Upper lobe of right lung (tissue), 1 donor: ENCODE results near the gene CCDC47. TPM values are rescaled to one million over a fixed set of nuclear protein-coding genes. Genes with fewer than 3 reads are reported as not detected.

ENCODE experiments used
- ATAC-seq: fragments of 200-7000 bp; cut with Tn5 transposase; one replicate; pipeline ENCODE4 v1.9.1; 2020; ENCODE audit warnings: mild to moderate bottlenecking, moderate library complexity
- DNase-seq: peaks from one replicate; pipeline ENCODE4 v3.0.0-alpha.2; 2020
- H3K27ac ChIP-seq: fragments of 200-600 bp; one replicate; pipeline ENCODE4 v1.8.0; 2022
- H3K27me3 ChIP-seq: fragments of 200-600 bp; one replicate; pipeline ENCODE4 v1.8.0; 2022; ENCODE audit warnings: mild to moderate bottlenecking
- H3K36me3 ChIP-seq: fragments of 200-600 bp; one replicate; pipeline ENCODE4 v1.8.0; 2022
- H3K4me1 ChIP-seq: fragments of 200-600 bp; one replicate; pipeline ENCODE4 v1.8.0; 2022
- H3K4me3 ChIP-seq: fragments of 200-600 bp; one replicate; pipeline ENCODE4 v1.8.0; 2022; ENCODE audit warnings: mild to moderate bottlenecking
- H3K9me3 ChIP-seq: fragments of 200-600 bp; one replicate; pipeline ENCODE4 v1.8.0; 2022
- CTCF ChIP-seq: fragments of 200-600 bp; IDR thresholded peaks from one replicate; pipeline ENCODE4 v1.8.0; 2022; ENCODE audit warnings: antibody characterized with exemption
- intact Hi-C: fragments of 100-400 bp; cut with DNase I; formaldehyde crosslinking; loops from one replicate; pipeline ENCODE4 v1.11.0; 2022
- total RNA-seq: library from RNA; stranded (reverse); fragmentation: NEBNext Ultra II Directional; extraction: Animal tissue kit (Norgen Biotek cat#: 25700); gene quantifications from one replicate; pipeline ENCODE4 v1.2.1, GENCODE V29; 2021
- donor health status: DM: no; HTN: yes; CAD: no; lungs with severe emphysema.

CCDC47 gene
- total RNA-seq, 1 donor from 2014 or later = 91.4 TPM

- Histone ChIP-seq H3K9me3 (no peaks in the 10 kb centered on the region), H3K4me1 (peaks cover 6% of the 10 kb centered on the region), H3K4me3 (no peak overlapping the region), H3K27me3 (no peaks in the 10 kb centered on the region), H3K36me3 (peaks cover 78% of the 10 kb centered on the region), H3K27ac (no peak overlapping the region)
- no peak for DNase-seq
- intact Hi-C loops = no loop called here
- ATAC-seq = no peak
- no peak for TF ChIP-seq CTCF
Observed at GRCh38 chr17:63709110-63709509, 64.3 kb downstream of the CCDC47 start.

- H3K36me3 ChIP-seq = peaks cover 73% of the 10 kb centered on the region
Observed at GRCh38 chr17:63707151-63707550, 66.2 kb downstream of the CCDC47 start.

GRCh38 chr17:63706336-63707082 lies 66.9 kb downstream of the CCDC47 start:
- no peak for TF ChIP-seq CTCF
- Histone ChIP-seq H3K27me3 (no peaks in the 10 kb centered on the region), H3K4me3 (no peak overlapping the region), H3K4me1 (peaks cover 11% of the 10 kb centered on the region), H3K9me3 (no peaks in the 10 kb centered on the region), H3K36me3 (peaks cover 67% of the 10 kb centered on the region), H3K27ac (no peak overlapping the region)
- ATAC-seq (no peak), DNase-seq (peak; percentile 30)
- intact Hi-C loops = no loop called here

More at GRCh38 chr17:63707151-63707550, 66.2 kb downstream of the CCDC47 start:
- Histone ChIP-seq H3K9me3 (no peaks in the 10 kb centered on the region), H3K4me1 (peaks cover 10% of the 10 kb centered on the region), H3K4me3 (no peak overlapping the region), H3K27me3 (no peaks in the 10 kb centered on the region), H3K27ac (no peak overlapping the region)
- ATAC-seq (no peak), DNase-seq (peak; percentile 48)
- intact Hi-C loops = no loop called here
- TF ChIP-seq CTCF = no peak

- DNase-seq (no peak), ATAC-seq (no peak)
- H3K36me3 ChIP-seq = peaks cover 58% of the 10 kb centered on the region
- no peaks in the 10 kb centered on the region for H3K9me3 ChIP-seq
- TF ChIP-seq CTCF = no peak
- intact Hi-C loops = no loop called here
- H3K4me3 ChIP-seq = no peak overlapping the region
- H3K4me1 ChIP-seq = peaks cover 17% of the 10 kb centered on the region
- H3K27me3 ChIP-seq = no peaks in the 10 kb centered on the region
- H3K27ac ChIP-seq = no peak overlapping the region
Observed at GRCh38 chr17:63705657-63706056, 67.7 kb downstream of the CCDC47 start.

- Histone ChIP-seq H3K4me1 (peaks cover 17% of the 10 kb centered on the region), H3K27ac (no peak overlapping the region), H3K4me3 (no peak overlapping the region), H3K9me3 (no peaks in the 10 kb centered on the region), H3K36me3 (peaks cover 50% of the 10 kb centered on the region), H3K27me3 (no peaks in the 10 kb centered on the region)
- intact Hi-C loops = no loop called here
- TF ChIP-seq CTCF = no peak
- DNase-seq (no peak), ATAC-seq (no peak)
Observed at GRCh38 chr17:63704836-63705235, 68.6 kb downstream of the CCDC47 start.

- no peak for TF ChIP-seq CTCF
- no peaks in the 10 kb centered on the region for H3K27me3 ChIP-seq
- H3K36me3 ChIP-seq = peaks cover 44% of the 10 kb centered on the region
- H3K4me1 ChIP-seq = peaks cover 19% of the 10 kb centered on the region
- no peak overlapping the region for H3K27ac ChIP-seq
- H3K9me3 ChIP-seq = no peaks in the 10 kb centered on the region
- no peak for DNase-seq
- ATAC-seq = no peak
- H3K4me3 ChIP-seq = no peak overlapping the region
- intact Hi-C loops = no loop called here
Observed at GRCh38 chr17:63704259-63704576, 69.2 kb downstream of the CCDC47 start.
